K562 (cell line): ENCODE data around the gene CDH6. TPM values are rescaled to one million over a fixed set of nuclear protein-coding genes. Genes with fewer than 3 reads are reported as not detected.
A peak's percentile ranks its signal among the peaks of the same experiment; 100 is the strongest.

Experiments
- ATAC-seq: fragments of 200-7000 bp; cut with Tn5 transposase; 3 replicates; pipeline ENCODE4 v1.9.1; 2020; ENCODE audit warnings: moderate library complexity
- BruUV-seq: library from RNA; stranded (reverse); fragments of 400-500 nt; replicated peaks from 2 replicates; lab custom pipeline; 2021; lab: Mats Ljungman, UMichigan
- CTCF ChIA-PET: fragments of 300-600 bp; formaldehyde crosslinking; extraction: SDS; loops from one replicate; lab custom pipeline; 2021; ENCODE audit warnings: low intra/inter-chr PET ratio; lab: Yijun Ruan, JAX
- POLR2A ChIA-PET: fragments of 300-600, 350-650 bp; sonication (Branson Sonifier 250); formaldehyde crosslinking; extraction: SDS; loops from one replicate; lab custom pipeline; 2021; ENCODE audit warnings: antibody characterized with exemption, inconsistent platforms; lab: Yijun Ruan, JAX
- DNase-seq, 4 experiments: peaks; one replicate each; pipeline versions ENCODE4 v3.0.0 to v3.0.0-alpha.2; 2011 to 2018; ENCODE audit warnings: low spot score in 3 of 4, mixed read lengths in 3 of 4; ENCODE audit errors: extremely low read depth in 1 of 4
- FAIRE-seq: peaks from 2 replicates; lab custom pipeline; 2011; peaks lifted over from hg19 to GRCh38; lab: Jason Lieb, UNC
- H2AFZ ChIP-seq: 2 replicates; pipeline ENCODE4 v1.6.0; 2011; ENCODE audit warnings: low read depth, low read length, control low read depth, inconsistent platforms
- H3K27ac ChIP-seq: fragments of 200-600 bp; 3 replicates; pipeline ENCODE4 v1.8.0; 2011; ENCODE audit warnings: low read depth, mild to moderate bottlenecking, control low read depth, inconsistent platforms, low read length, moderate library complexity, mixed read lengths; ENCODE audit errors: extremely low read depth
- H3K27me3 ChIP-seq, 2 experiments: fragments of 300-600 bp in 1 of 2; 2 replicates in 1 of 2; 3 replicates in 1 of 2; pipeline versions ENCODE4 v1.6.0 to v1.8.0; 2011; ENCODE audit warnings: inconsistent platforms in 2 of 2, low read length in 2 of 2, mild to moderate bottlenecking in 1 of 2, mixed read lengths in 1 of 2, moderate library complexity in 1 of 2; ENCODE audit not compliant: control insufficient read depth in 2 of 2, insufficient read depth in 2 of 2
- H3K36me3 ChIP-seq: fragments of 300-600 bp; 3 replicates; pipeline ENCODE4 v1.8.0; 2011; ENCODE audit warnings: mild to moderate bottlenecking, low read length, inconsistent platforms; ENCODE audit not compliant: control insufficient read depth, insufficient read depth
- H3K4me1 ChIP-seq, 2 experiments: fragments of 200-600 bp in 1 of 2; replicated peaks in 1 of 2; 2 replicates in 1 of 2; 3 replicates in 1 of 2; pipeline versions ENCODE4 v1.5.1 to v1.8.0; 2011; ENCODE audit warnings: inconsistent platforms in 2 of 2, low read length in 2 of 2, mild to moderate bottlenecking in 1 of 2, mixed read lengths in 1 of 2, moderate library complexity in 1 of 2; ENCODE audit not compliant: control insufficient read depth in 2 of 2, insufficient read depth in 2 of 2
- H3K4me2 ChIP-seq: 2 replicates; pipeline ENCODE4 v1.6.1; 2011; ENCODE audit warnings: low read length, control low read depth, inconsistent platforms, mixed read lengths; ENCODE audit not compliant: insufficient read depth
- H3K4me3 ChIP-seq: fragments of 200-600 bp; sonication (generic), shearing (Covaris generic); 2 replicates; pipeline ENCODE4 v1.5.1; 2016; ENCODE audit warnings: control low read depth, inconsistent platforms
- H3K79me2 ChIP-seq: fragments of 200-600 bp; 3 replicates; pipeline ENCODE4 v1.8.0; 2011; ENCODE audit warnings: low read length, inconsistent platforms; ENCODE audit not compliant: control insufficient read depth, insufficient read depth
- H3K9ac ChIP-seq, 2 experiments: 2 replicates each; pipeline versions ENCODE4 v1.6.0 to v1.6.1; 2011; ENCODE audit warnings: low read depth in 2 of 2, low read length in 2 of 2, control low read depth in 1 of 2, inconsistent platforms in 1 of 2, mild to moderate bottlenecking in 1 of 2, mixed read lengths in 1 of 2; ENCODE audit not compliant: insufficient read depth in 1 of 2
- H3K9me1 ChIP-seq: one replicate; pipeline ENCODE4 v1.6.0; 2011; ENCODE audit warnings: inconsistent platforms, mild to moderate bottlenecking, low read length, moderate library complexity; ENCODE audit not compliant: control insufficient read depth, insufficient read depth
- H3K9me3 ChIP-seq: replicated peaks from 2 replicates; pipeline ENCODE4 v1.5.1; 2011; ENCODE audit warnings: low read depth, low read length, inconsistent platforms; ENCODE audit not compliant: control insufficient read depth, insufficient read depth
- H4K20me1 ChIP-seq: replicated peaks from 2 replicates; pipeline ENCODE4 v1.6.1; 2011; ENCODE audit warnings: low read length, inconsistent platforms, mixed read lengths; ENCODE audit not compliant: control insufficient read depth, insufficient read depth
- HOXB6 ChIP-seq: fragments of 250-450 bp; sonication (Bioruptor Pico); IDR thresholded peaks from 2 replicates; pipeline ENCODE4 v1.5.1; 2022; ENCODE audit warnings: mild to moderate bottlenecking, borderline replicate concordance
- KAT7 ChIP-seq: sonication (generic); formaldehyde crosslinking; IDR thresholded peaks from 2 replicates; pipeline ENCODE4 v1.8.0; 2022; ENCODE audit warnings: missing genetic modification reagents, mild to moderate bottlenecking, borderline replicate concordance
- NFIC ChIP-seq: fragments of 450-650 bp; IDR thresholded peaks from 2 replicates; pipeline ENCODE4 v1.6.1; 2017; ENCODE audit warnings: mild to moderate bottlenecking, inconsistent platforms
- NONO ChIP-seq, 2 experiments: fragments of 200-400 bp in 1 of 2; fragments of 450-650 bp in 1 of 2; formaldehyde crosslinking in 1 of 2; IDR thresholded peaks; 2 replicates each; pipeline ENCODE4 v1.6.1; 2017; ENCODE audit warnings: low read depth in 2 of 2, mild to moderate bottlenecking in 2 of 2, moderate library complexity in 2 of 2, low read length in 1 of 2
- NRF1 ChIP-seq, 2 experiments: fragments of 450-650 bp; IDR thresholded peaks in 1 of 2; conservative IDR thresholded peaks in 1 of 2; 2 replicates each; pipeline ENCODE4 v1.6.1; 2014; ENCODE audit warnings: mild to moderate bottlenecking in 2 of 2
- WGBS: fragments of 100-300 bp; shearing (Covaris generic); methylation state at CpG from one replicate; pipeline ENCODE4 v1.1.6; 2016; ENCODE audit warnings: low coverage, mixed read lengths; ENCODE audit not compliant: insufficient coverage; ENCODE audit errors: missing lambda C conversion rate; 5-methylcytosine and 5-hydroxymethylcytosine counted together
- in situ Hi-C: fragments of 300-500 bp; cut with MboI; formaldehyde crosslinking; loops from 4 replicates; pipeline ENCODE4 v1.15.0; 2018; ENCODE audit warnings: inconsistent platforms, mixed read lengths
- intact Hi-C: fragments of 100-400 bp; cut with micrococcal nuclease; formaldehyde crosslinking; loops from 2 replicates; pipeline ENCODE4 v1.14.2; 2022
- polyA plus RNA-seq, 8 experiments: library from polyadenylated mRNA; depleted of rRNA in 4 of 8; stranded (reverse) in 5 of 8; unstranded in 3 of 8; fragments of >200 nt; fragmentation: Nextera tagmentation in 2 of 8; fragmentation: Illumina TruSeq in 1 of 8; extraction: Ambion mirVana in 2 of 8; extraction: Trizol in 1 of 8; gene quantifications; 2 replicates each; pipeline versions ENCODE4 v1.2.1 to v1.2.3, GENCODE V29; 2011 to 2014; ENCODE audit warnings: inconsistent platforms in 1 of 8, missing spikeins in 1 of 8
- total RNA-seq, 7 experiments: library from RNA; depleted of rRNA in 6 of 7; stranded (reverse); fragments of >200 nt in 6 of 7; fragmentation: Illumina TruSeq in 2 of 7; extraction: Trizol in 2 of 7; gene quantifications; 2 replicates each; pipeline versions ENCODE4 v1.2.1 to v1.2.3, GENCODE V29; 2011 to 2021; ENCODE audit warnings: low replicate concordance in 1 of 7
- TF ChIP-seq, protein P1 (sequence below): IDR thresholded peaks from 3 replicates; pipeline ENCODE4 v1.6.1; 2011; ENCODE audit warnings: borderline replicate concordance, mild to moderate bottlenecking; ENCODE audit not compliant: insufficient read length, insufficient read depth

CDH6 gene
- total and polyA plus RNA-seq, 9 of the 15 experiments (the other 6 are each of a cell fraction or from before 2014, with no cell fraction given), result not detected

DNA sequence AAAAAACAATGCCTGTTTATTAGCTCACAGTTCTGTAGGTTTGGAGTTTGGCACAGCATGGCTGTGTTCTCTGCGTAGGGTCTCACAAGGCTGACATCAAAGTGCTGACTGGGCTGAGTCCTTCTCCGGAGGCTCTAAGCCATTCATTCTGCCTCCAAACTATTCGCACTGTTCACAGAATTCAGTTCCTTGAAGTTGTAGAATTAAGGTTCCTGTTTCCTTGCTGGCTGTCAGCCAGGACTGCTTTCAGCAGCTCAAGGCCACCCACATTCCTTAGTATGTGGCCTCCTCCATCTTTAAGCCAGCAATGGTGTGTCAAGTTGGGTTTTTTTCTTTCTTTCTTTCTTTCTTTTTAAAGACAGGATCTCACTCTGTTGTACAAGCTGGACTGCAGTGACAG lies 161.9 kb downstream of the CDH6 start:
- DNase-seq (no peak), ATAC-seq (no peak), FAIRE-seq (no peak)
- H3K27ac ChIP-seq, result no peak overlapping the region
- H3K9me1 ChIP-seq, result no peaks in the 10 kb centered on the region
- H2AFZ ChIP-seq, result no peak overlapping the region
- H3K36me3 ChIP-seq, result no peaks in the 10 kb centered on the region
- H4K20me1 ChIP-seq, result no peaks in the 10 kb centered on the region
- BruUV-seq, result no TSS peak
- WGBS, result 11% methylated on average over 3 of the region's 3 CpGs
- no peaks in the 10 kb centered on the region for H3K4me1 ChIP-seq
- H3K27me3 ChIP-seq, result peaks cover 0 to 2% of the 10 kb centered on the region in 2 experiments; a peak in 2 of 5 replicates
- intact Hi-C loops, result no loop called here
- H3K9me3 ChIP-seq, result no peaks in the 10 kb centered on the region
- CTCF ChIA-PET, result no interaction called here
- H3K4me2 ChIP-seq, result no peak overlapping the region
- in situ Hi-C loops, result no loop called here
- no peak overlapping the region for H3K4me3 ChIP-seq
- TF ChIP-seq, protein P1, sequence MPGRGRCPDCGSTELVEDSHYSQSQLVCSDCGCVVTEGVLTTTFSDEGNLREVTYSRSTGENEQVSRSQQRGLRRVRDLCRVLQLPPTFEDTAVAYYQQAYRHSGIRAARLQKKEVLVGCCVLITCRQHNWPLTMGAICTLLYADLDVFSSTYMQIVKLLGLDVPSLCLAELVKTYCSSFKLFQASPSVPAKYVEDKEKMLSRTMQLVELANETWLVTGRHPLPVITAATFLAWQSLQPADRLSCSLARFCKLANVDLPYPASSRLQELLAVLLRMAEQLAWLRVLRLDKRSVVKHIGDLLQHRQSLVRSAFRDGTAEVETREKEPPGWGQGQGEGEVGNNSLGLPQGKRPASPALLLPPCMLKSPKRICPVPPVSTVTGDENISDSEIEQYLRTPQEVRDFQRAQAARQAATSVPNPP, result no peak
- TF ChIP-seq NFIC (peak; percentile 53; the same call in 1 of the 2 replicates), KAT7 (CRISPR knock-in tag) (no peak), HOXB6 (CRISPR knock-in tag) (no peak)
- H3K9ac ChIP-seq, result no peak overlapping the region
- H3K79me2 ChIP-seq, result no peaks in the 10 kb centered on the region
- POLR2A ChIA-PET, result interaction anchor here (1.2 kb wide), 1 partner anchor 10 kb away, joined by 3 read pairs; no protein-coding TSS in a partner anchor

DNA sequence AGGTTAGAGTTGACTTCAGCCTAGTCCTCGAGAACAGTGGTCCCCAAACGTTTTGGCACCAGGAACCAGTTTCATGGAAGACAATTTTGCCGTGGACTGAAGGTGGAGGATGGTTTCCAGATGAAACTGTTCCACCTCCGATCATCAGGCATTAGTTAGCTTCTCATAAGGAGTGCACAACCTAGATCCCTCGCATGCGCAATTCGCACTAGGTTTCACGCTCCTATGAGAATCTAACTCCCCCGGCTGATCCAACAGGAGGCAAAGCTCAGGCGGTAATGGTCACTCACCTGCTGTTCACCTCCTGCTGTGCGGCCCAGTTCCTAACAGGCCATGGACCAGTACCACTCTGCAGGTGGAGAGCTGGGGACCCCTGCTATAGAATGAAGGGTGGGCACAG lies 163.6 kb downstream of the CDH6 start:
- no peaks in the 10 kb centered on the region for H3K4me1 ChIP-seq
- WGBS, result 1% methylated on average over 11 of the region's 11 CpGs
- no peak overlapping the region for H3K27ac ChIP-seq
- no peaks in the 10 kb centered on the region for H3K9me1 ChIP-seq
- H3K9me3 ChIP-seq, result no peaks in the 10 kb centered on the region
- no peak overlapping the region for H3K4me2 ChIP-seq
- ATAC-seq (no peak), FAIRE-seq (no peak), DNase-seq (no peak)
- H3K79me2 ChIP-seq, result no peaks in the 10 kb centered on the region
- no peaks in the 10 kb centered on the region for H3K36me3 ChIP-seq
- H3K4me3 ChIP-seq, result no peak overlapping the region
- POLR2A ChIA-PET, result no interaction called here
- in situ Hi-C loops, result no loop called here
- H4K20me1 ChIP-seq, result no peaks in the 10 kb centered on the region
- TF ChIP-seq NONO (IDR thresholded peaks at IDR 0.05; ENCODE audit: low read depth in 2 of 2, low read length in 1 of 2), result no peak
- peak in 1 of 2 experiments; percentile 61; a peak in 3 of 4 replicates for TF ChIP-seq NRF1 (conservative IDR thresholded peaks at IDR 0.05 in 1 of 2, IDR thresholded peaks at IDR 0.05 in 1 of 2)
- no peaks in the 10 kb centered on the region; a peak in 1 of 5 replicates for H3K27me3 ChIP-seq
- no peak overlapping the region for H3K9ac ChIP-seq
- H2AFZ ChIP-seq, result no peak overlapping the region
- CTCF ChIA-PET, result no interaction called here
- no TSS peak for BruUV-seq
- intact Hi-C loops, result no loop called here
